MCF 10A (cell line): ENCODE measurements around the gene GSG1L. TPM values are rescaled to one million over a fixed set of nuclear protein-coding genes. Genes with fewer than 3 reads are reported as not detected.

Experiments
- BruUV-seq: library from RNA; stranded (reverse); fragments of 400-500 nt; replicated peaks from 2 replicates; lab custom pipeline; 2021; lab: Mats Ljungman, UMichigan
- CTCF ChIA-PET: fragments of 300-600 bp; sonication (Branson Sonifier 250); formaldehyde crosslinking; extraction: SDS; loops from one replicate; lab custom pipeline; 2021; ENCODE audit warnings: antibody characterized with exemption, inconsistent platforms; lab: Yijun Ruan, JAX
- POLR2A ChIA-PET: fragments of 300-600, 350-650 bp; sonication (Branson Sonifier 250); formaldehyde crosslinking; extraction: SDS; loops from one replicate; lab custom pipeline; 2020; ENCODE audit warnings: antibody characterized with exemption, inconsistent platforms; lab: Yijun Ruan, JAX
- DNase-seq: peaks from one replicate; pipeline ENCODE4 v3.0.0-alpha.2; 2018; ENCODE audit not compliant: unreplicated experiment
- H3K27ac Mint-ChIP-seq: one replicate; pipeline ENCODE4 v1.8.0; 2022; ENCODE audit warnings: mild to moderate bottlenecking, low read depth, mixed read lengths; ENCODE audit not compliant: unreplicated experiment
- H3K27me3 Mint-ChIP-seq: one replicate; pipeline ENCODE4 v1.8.0; 2022; ENCODE audit warnings: mixed read lengths; ENCODE audit not compliant: insufficient read depth, unreplicated experiment
- H3K36me3 Mint-ChIP-seq: one replicate; pipeline ENCODE4 v1.8.0; 2022; ENCODE audit warnings: mild to moderate bottlenecking, moderate library complexity, mixed read lengths; ENCODE audit not compliant: insufficient read depth, unreplicated experiment
- H3K4me1 Mint-ChIP-seq: one replicate; pipeline ENCODE4 v1.8.0; 2022; ENCODE audit warnings: mixed read lengths; ENCODE audit not compliant: insufficient read depth, unreplicated experiment
- H3K4me3 Mint-ChIP-seq: one replicate; pipeline ENCODE4 v1.8.0; 2022; ENCODE audit warnings: mild to moderate bottlenecking, moderate library complexity, mixed read lengths; ENCODE audit not compliant: unreplicated experiment
- H3K9me3 Mint-ChIP-seq: one replicate; pipeline ENCODE4 v1.8.0; 2022; ENCODE audit warnings: mixed read lengths; ENCODE audit not compliant: unreplicated experiment
- intact Hi-C: fragments of 100-400 bp; cut with micrococcal nuclease; formaldehyde crosslinking; loops from 2 replicates; pipeline ENCODE4 v1.14.1; 2022
- total RNA-seq: library from RNA; stranded (reverse); gene quantifications from 2 replicates; pipeline ENCODE4 v1.2.3, GENCODE V29; 2022
- TF ChIP-seq, protein P1 (sequence below): fragments of 200-600 bp; IDR thresholded peaks from one replicate; pipeline ENCODE4 v1.8.0; 2022; ENCODE audit warnings: antibody characterized with exemption, mild to moderate bottlenecking; ENCODE audit not compliant: unreplicated experiment

GSG1L gene
- total RNA-seq, 1 experiment from 2014 or later, result not detected

- ChIA-PET POLR2A (no interaction called here), CTCF (interaction anchor here (1.1 kb wide), 1 partner anchor 269 kb away, joined by 5 read pairs; no protein-coding TSS in a partner anchor)
- peaks cover 55% of the 10 kb centered on the region for H3K27me3 Mint-ChIP-seq
- H3K36me3 Mint-ChIP-seq, result no peaks in the 10 kb centered on the region
- H3K4me3 Mint-ChIP-seq, result no peak overlapping the region
- H3K27ac Mint-ChIP-seq, result no peak overlapping the region
- no TSS peak for BruUV-seq
- no peak for DNase-seq
- TF ChIP-seq, protein P1, sequence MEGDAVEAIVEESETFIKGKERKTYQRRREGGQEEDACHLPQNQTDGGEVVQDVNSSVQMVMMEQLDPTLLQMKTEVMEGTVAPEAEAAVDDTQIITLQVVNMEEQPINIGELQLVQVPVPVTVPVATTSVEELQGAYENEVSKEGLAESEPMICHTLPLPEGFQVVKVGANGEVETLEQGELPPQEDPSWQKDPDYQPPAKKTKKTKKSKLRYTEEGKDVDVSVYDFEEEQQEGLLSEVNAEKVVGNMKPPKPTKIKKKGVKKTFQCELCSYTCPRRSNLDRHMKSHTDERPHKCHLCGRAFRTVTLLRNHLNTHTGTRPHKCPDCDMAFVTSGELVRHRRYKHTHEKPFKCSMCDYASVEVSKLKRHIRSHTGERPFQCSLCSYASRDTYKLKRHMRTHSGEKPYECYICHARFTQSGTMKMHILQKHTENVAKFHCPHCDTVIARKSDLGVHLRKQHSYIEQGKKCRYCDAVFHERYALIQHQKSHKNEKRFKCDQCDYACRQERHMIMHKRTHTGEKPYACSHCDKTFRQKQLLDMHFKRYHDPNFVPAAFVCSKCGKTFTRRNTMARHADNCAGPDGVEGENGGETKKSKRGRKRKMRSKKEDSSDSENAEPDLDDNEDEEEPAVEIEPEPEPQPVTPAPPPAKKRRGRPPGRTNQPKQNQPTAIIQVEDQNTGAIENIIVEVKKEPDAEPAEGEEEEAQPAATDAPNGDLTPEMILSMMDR, result no peak
- no peaks in the 10 kb centered on the region for H3K4me1 Mint-ChIP-seq
- intact Hi-C loops, result no loop called here
- no peaks in the 10 kb centered on the region for H3K9me3 Mint-ChIP-seq
Observed at GRCh38 chr16:27801289-27801945, 262.1 kb downstream of the GSG1L start.

GRCh38 chr16:27800817-27801216 is 262.7 kb downstream of the GSG1L start:
- intact Hi-C loops, result no loop called here
- Mint-ChIP-seq H3K27ac (no peak overlapping the region), H3K4me1 (no peaks in the 10 kb centered on the region), H3K36me3 (no peaks in the 10 kb centered on the region), H3K4me3 (no peak overlapping the region), H3K9me3 (no peaks in the 10 kb centered on the region), H3K27me3 (peaks cover 49% of the 10 kb centered on the region)
- no peak for DNase-seq
- TF ChIP-seq, protein P1, result no peak
- CTCF ChIA-PET, result interaction anchor here (1.1 kb wide), 1 partner anchor 270 kb away, joined by 5 read pairs; no protein-coding TSS in a partner anchor
- POLR2A ChIA-PET, result no interaction called here
- no TSS peak for BruUV-seq

DNA sequence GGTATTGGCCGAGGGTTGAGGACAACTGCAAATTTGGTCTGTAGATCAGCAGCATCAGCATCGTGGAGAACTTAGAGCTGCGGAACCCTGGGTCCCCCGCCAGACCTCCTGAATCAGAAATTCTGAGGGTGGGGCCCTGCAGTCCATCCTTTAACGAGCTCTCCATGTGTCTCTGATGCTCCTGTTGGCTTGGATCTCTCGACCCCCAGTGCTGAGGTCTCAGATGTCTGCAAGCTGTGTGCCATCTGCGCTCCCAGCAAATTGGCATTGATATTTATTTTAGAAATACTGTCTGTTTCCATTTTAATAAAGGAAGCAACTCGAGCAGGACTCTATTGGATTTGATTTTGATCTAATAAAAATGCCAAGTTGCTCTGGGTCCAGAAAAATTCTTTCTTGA is 263.6 kb downstream of the GSG1L start:
- no TSS peak for BruUV-seq
- no peak overlapping the region for H3K4me3 Mint-ChIP-seq
- no peaks in the 10 kb centered on the region for H3K4me1 Mint-ChIP-seq
- intact Hi-C loops, result no loop called here
- TF ChIP-seq, protein P1, result no peak
- no peak overlapping the region for H3K27ac Mint-ChIP-seq
- no peak for DNase-seq
- peaks cover 47% of the 10 kb centered on the region for H3K27me3 Mint-ChIP-seq
- ChIA-PET CTCF (interaction anchor here (0.6 kb wide), 1 partner anchor 160 kb away, joined by 4 read pairs; no protein-coding TSS in a partner anchor), POLR2A (no interaction called here)
- no peaks in the 10 kb centered on the region for H3K9me3 Mint-ChIP-seq
- no peaks in the 10 kb centered on the region for H3K36me3 Mint-ChIP-seq

GRCh38 chr16:27798241-27798640 is 265.3 kb downstream of the GSG1L start:
- no peak overlapping the region for H3K27ac Mint-ChIP-seq
- POLR2A ChIA-PET, result interaction anchor here (0.9 kb wide), 1 partner anchor 37 kb away, joined by 3 read pairs; no protein-coding TSS in a partner anchor
- CTCF ChIA-PET, result interaction anchor here (0.6 kb wide), 1 partner anchor 958 kb away, joined by 3 read pairs; no protein-coding TSS in a partner anchor
- no peak for DNase-seq
- no peak overlapping the region for H3K4me3 Mint-ChIP-seq
- H3K9me3 Mint-ChIP-seq, result no peaks in the 10 kb centered on the region
- H3K36me3 Mint-ChIP-seq, result no peaks in the 10 kb centered on the region
- BruUV-seq, result no TSS peak
- TF ChIP-seq, protein P1, result no peak
- peaks cover 31% of the 10 kb centered on the region for H3K27me3 Mint-ChIP-seq
- no peaks in the 10 kb centered on the region for H3K4me1 Mint-ChIP-seq
- intact Hi-C loops, result no loop called here
